A673 (cell line): ENCODE data around the gene HRH2.

Experiments used
- EZH2 ChIP-seq: fragments of 200-600 bp; sonication (generic); IDR thresholded peaks from 2 replicates; pipeline ENCODE4 v1.6.1; 2017; ENCODE audit warnings: borderline replicate concordance, low read depth, mild to moderate bottlenecking, mixed read lengths, antibody characterized with exemption, low read length; ENCODE audit not compliant: poor library complexity, severe bottlenecking
- TF ChIP-seq, protein P1 (sequence below): fragments of 300-800, 200-600 bp; sonication (generic); conservative IDR thresholded peaks from 2 replicates; pipeline ENCODE4 v1.5.1; 2017; ENCODE audit warnings: low read depth, mild to moderate bottlenecking, antibody characterized with exemption, low read length, moderate library complexity, mixed read lengths

DNA sequence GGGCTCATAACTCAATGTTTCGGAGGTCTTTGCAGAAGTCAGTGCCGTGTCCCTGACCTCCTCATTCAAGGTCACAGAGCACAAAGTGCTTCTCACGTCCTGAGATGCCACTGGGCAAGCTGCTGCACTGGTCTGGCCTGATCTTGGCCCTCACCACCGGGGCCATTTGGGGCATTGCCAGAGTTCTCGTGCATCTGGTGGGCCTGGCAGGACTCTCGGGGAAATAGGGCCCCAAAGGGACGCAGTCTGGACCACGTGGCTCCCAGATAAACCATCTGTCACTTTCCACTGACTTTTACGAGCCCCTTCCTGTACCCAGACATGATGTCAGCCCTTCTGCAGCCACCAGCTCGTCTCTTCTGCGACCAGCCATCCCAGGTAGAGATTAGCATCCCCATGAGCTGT, 54.8 kb downstream of the HRH2 start:
- TF ChIP-seq, protein P1, sequence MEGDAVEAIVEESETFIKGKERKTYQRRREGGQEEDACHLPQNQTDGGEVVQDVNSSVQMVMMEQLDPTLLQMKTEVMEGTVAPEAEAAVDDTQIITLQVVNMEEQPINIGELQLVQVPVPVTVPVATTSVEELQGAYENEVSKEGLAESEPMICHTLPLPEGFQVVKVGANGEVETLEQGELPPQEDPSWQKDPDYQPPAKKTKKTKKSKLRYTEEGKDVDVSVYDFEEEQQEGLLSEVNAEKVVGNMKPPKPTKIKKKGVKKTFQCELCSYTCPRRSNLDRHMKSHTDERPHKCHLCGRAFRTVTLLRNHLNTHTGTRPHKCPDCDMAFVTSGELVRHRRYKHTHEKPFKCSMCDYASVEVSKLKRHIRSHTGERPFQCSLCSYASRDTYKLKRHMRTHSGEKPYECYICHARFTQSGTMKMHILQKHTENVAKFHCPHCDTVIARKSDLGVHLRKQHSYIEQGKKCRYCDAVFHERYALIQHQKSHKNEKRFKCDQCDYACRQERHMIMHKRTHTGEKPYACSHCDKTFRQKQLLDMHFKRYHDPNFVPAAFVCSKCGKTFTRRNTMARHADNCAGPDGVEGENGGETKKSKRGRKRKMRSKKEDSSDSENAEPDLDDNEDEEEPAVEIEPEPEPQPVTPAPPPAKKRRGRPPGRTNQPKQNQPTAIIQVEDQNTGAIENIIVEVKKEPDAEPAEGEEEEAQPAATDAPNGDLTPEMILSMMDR, result no peak
- no peak for TF ChIP-seq EZH2
